HG02973 (cell line): ENCODE measurements around the gene ZFAND3.
A peak's percentile ranks its signal among the peaks of the same experiment; 100 is the strongest.

Source experiments
- ATAC-seq: cut with Tn5 transposase; IDR thresholded peaks from one replicate; pipeline ENCODE4 v1.9.1; 2021; ENCODE audit warnings: moderate library complexity; ENCODE audit not compliant: unreplicated experiment

Gene ZFAND3

DNA sequence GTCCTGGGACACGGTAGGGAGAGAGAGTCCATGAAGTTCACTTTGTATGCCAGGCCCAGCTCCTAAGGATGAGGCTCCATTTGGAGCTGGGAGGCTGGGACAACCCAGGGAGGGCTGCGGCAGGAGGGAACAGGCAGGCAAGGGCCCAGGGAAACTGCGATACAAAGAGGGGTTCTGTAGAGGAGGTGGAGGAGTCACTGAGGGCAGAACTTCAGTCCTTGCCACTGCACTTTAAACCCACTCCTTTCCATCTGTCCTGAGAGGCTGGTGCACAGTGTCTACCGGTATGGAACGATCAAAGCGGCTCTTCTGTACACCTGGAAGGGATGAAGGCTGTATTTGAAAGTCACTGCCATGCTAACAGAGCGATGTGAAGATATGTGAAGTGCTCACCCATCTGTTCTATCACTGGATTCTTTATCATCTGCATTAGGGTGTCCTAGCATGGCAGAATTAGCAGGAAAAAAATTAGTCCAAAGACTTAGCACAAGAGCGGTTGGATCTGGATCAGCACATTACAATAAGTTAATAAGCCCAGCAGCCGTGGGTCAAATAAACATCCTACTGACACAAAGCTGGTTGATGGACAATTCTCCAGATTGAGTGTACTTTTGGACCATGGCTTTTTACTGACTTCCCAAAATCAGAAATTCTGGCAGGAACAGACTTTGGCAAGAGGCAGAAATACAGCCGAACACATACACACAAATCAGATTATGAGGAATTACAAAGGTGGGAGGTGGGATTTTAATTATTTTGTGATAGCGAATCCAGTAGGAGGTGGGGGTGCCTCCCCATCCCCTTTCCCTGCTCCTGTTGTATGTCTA lies 20.9 kb upstream of the ZFAND3 start:
- no peak for ATAC-seq

DNA sequence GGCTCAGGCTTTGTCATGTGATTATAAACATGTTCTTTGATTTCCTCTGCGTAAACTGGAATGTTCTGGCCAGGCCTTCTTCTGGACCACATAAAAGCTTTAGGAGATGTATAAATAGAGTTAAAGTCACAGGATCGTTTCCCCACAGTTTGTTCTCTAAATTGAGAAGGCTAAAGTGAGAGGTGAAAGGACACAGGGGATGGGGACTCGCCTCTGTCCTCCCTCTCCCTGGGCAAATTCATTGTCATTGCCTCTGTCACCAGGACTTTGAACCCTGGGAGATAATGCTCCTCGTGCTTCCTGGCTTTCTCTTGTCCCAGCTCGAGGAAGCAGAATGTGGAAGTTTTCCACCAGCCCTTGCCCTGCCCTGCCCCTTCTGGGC lies 20.3 kb upstream of the ZFAND3 start:
- no peak for ATAC-seq

DNA sequence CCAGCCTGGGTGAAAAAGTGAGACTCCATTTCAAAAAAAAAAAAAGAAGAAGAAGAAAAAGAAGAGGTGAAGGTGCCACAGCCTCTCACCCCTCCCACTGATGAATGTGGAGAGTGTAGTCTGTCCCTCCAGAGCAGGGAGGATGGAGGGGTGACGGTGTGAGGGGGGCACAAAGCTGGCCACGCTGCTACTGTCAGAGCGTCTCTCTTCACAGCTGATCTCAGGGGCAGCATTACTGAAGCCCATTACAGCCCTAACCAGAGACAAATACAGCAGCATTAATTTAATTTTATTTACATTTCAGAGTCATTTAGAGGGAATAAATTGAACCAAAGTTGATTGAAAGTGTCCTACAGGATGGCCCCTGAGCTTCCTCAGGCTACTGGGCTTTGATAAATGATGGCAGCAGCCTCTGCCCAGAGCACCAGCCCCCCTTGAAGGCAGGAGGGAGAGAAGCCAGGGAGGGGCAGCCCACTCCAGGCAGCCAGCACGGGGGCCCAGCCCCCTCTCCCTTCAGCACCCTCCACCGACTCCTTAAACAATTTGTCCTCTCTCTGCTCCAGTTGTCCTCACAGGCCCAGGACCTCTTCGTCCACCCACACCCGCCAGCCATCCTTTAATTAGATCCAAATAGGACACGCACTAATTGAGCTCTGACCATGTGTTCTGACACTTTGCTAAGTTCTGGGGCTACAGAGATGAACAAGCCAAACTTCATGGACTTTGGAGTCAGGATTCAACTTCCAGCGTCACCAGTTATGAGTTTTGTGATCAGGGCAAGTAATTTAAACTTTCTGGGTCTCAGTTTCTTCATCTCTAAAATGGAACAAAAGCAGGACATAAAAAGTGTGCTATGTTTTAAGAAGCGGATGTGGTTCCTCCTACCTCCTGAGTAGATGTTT lies 18.6 kb upstream of the ZFAND3 start:
- ATAC-seq, result no peak

DNA sequence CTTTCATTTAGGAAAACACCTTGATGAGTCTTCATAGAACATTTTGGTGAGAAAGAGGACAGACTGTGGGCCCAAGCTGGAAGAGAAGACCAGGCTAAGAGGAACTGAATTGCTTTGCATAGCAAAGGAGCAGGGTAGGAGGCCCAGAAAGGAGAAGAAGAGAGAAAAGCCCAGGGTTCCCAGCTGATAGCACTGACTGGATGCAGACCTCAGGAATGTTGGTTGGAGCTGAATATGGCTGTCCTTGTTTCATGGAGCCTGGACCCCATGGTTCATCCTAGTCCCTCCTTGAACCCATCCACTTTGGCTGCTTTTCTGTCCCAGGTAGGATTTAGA lies 18.0 kb upstream of the ZFAND3 start:
- no peak for ATAC-seq

DNA sequence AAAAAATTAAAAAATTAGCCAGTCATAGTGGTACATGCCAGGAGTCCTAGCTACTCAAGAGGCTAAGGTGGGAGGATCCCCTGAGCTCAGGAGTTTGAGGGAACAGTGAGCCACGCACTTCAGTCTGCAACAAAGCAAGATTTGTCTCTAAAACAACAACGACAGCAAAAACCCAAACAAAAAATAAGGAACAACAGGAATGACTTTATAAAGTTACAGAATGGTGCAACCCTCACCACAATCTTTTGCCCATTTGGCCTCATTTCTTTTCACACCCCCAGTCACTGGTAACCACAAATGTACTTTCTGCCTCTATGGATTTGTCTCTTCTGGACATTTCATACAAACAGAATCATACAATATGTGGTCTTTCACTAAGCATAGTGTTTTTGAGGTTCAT lies 16.7 kb upstream of the ZFAND3 start:
- no peak for ATAC-seq

DNA sequence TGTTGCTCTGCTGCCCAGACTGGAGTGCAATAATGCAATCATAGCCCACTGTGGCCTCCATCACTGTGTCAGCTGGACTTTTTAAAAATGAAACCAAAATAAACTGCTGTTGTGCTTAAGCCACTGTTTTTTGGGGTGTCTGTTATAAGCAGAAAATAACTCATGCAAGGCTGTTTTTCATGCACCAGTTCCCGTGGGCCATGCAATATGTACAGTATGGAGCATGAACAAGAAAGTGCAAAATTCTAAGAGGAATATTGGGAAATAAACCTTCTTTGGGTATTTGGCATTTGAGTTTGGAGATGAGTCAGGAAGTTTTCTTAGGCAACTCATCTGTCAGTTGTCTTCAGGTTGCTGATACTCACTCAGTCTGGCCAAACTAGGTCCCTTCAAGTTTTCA lies 14.9 kb upstream of the ZFAND3 start:
- ATAC-seq, result no peak

DNA sequence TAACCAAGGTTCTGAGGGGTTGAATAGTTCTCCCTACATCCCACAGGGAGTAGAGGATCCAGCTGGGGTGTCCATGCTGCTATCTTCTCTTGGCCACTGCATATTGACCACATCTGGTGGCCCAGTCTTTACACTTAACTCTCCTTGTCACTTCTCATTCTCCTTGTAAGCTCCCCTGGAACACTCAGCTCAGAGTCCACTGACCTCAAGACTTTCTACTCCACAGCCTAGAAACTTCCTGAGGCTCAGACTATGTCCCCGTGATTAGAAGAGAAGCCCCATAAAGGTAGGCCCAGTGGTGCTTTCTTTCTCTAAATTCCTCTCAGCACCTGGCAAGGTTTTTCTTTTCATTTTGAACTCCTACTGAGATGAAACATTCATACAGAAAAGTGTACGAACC lies 13.3 kb upstream of the ZFAND3 start:
- no peak for ATAC-seq

DNA sequence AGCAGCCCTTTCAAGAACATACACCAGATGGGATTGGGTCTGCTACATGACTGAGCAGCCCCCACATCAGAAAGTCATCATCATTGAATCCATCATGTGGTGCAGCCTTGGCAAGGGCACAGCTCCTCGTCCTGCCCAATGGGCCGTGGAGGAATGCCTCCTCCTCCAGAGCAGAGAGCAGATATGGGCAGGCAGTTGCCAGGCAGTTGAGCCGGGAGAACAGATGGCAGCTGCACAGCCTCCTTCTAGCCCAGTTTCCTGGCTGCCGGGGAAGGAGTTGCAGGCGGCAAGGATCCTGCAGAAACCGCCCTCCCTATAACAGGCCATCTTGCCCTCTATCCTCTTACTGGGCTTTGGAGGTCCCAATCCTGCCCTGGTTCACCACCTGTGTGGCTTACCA lies 11.9 kb upstream of the ZFAND3 start:
- no peak for ATAC-seq

DNA sequence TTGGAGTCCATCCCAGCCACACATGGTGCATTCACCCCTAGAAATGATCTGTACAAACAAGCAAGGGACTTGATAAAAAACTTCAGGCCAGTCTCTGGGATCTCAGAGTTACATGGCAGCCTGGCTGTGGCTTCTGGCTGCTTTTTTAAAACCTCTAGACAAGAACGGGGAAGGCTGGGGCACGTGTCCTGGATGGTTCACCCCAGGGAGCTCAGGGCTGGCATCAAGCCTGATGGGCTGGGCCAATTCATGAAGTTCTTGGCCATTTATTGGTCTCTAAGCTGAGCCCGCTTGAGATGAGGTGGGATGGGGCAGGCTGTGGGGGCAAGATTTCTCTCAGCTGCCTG lies 10.4 kb upstream of the ZFAND3 start:
- no peak for ATAC-seq

DNA sequence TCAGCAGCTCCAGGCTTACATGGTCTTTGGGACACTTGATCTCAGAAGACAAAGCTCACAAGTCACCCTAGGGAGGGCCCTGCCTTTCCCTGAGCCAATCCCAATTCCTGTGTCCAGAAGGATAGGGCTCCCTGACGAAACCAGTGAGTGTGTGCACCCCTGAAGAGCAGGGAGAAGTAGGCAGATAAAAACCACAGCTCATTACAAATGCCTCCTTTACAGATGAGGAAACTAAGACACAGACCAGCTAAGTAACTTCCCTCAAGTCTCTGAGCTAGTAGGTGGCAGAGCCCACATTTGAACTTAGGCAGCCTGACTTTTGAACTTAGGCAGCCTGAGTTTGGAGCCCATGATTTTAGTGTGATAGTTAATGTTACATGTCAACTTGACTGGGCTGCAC lies 6.7 kb upstream of the ZFAND3 start:
- ATAC-seq, result no peak

DNA sequence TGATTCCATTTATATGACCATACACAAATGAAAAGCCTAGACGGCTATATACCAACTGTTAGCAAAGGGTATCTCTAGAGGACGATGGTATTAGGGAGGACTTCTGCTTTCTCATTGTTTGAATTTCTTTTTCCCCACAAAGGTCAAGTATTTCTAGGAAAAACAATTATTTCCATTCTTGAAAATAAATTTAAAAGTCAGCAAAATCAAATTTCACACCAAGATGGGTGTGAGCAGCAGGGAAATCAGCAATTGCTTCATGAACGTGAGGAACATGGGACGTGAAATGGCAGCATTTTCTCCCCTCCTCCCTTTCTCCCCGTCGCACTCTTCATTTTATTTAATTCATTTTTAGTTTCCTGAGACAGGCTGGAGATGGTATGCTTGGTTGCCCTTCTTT lies 5.2 kb upstream of the ZFAND3 start:
- no peak for ATAC-seq

DNA sequence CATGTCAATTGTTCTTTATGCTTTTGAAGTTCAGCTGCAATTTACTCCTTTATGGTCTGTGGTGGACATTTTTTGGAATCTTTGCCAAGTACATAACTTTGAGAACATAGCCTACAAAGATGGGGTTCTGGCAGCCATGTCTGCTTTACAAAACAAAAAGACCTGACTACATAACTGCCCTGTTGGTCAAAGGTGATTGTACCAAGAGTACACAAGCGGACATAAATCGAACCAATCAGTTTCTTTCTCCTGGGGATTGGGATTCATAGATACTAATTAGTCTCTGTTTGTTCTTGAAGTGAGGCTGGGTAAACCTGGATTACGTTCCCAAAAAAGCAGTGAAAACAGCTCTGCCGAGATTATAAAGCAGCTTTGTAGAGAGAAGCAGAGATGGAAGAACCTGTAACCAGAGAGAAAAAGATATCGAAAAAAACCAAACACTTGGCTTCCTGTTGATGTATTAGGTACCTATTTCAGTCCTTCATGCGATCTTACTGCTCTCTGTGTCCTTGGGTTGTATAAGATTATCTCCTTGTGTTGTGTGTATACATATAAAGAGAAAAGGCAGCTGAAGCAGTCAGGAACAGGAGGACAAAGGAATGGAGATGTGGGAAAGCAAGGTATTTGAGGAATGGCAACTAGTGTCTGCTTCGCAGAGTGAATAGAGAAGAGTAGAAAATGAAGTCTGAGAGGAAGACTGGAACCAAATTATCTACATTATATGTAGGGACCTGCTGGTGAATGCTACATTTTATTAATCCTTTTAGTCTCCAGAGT lies 2.7 kb upstream of the ZFAND3 start:
- ATAC-seq, result no peak

DNA sequence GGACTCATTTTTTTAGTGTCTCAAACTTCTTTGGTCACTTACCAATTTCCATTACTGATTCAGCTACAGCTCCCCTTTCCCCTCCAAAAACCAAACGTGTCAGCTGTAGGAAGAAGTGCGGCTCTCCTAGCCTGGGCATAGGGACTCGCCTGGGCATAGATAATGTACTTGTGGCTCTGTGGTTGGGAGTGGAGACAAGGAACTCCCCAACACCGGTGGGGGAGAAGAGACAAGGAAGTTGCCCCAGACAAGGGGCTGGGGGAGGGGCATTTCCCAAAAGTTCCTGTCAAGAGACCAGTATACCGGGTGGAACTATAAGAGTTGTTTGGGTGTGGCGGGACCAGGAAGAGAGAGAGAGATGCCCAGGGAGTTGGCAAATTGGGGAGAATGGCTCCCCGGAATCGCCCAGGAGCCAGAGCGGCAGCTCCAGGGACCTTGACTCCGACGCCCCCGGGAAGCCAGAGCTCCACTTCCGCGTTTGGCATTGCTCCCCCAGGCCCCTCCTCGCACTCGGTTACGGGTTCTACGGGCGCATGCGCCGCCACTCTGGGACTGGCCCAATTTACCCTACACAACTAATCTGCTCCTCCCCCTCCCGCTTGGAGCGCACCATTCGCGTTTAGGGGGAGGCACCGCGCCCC lies 871 bp upstream of the ZFAND3 start:
- peak; percentile 57 for ATAC-seq

DNA sequence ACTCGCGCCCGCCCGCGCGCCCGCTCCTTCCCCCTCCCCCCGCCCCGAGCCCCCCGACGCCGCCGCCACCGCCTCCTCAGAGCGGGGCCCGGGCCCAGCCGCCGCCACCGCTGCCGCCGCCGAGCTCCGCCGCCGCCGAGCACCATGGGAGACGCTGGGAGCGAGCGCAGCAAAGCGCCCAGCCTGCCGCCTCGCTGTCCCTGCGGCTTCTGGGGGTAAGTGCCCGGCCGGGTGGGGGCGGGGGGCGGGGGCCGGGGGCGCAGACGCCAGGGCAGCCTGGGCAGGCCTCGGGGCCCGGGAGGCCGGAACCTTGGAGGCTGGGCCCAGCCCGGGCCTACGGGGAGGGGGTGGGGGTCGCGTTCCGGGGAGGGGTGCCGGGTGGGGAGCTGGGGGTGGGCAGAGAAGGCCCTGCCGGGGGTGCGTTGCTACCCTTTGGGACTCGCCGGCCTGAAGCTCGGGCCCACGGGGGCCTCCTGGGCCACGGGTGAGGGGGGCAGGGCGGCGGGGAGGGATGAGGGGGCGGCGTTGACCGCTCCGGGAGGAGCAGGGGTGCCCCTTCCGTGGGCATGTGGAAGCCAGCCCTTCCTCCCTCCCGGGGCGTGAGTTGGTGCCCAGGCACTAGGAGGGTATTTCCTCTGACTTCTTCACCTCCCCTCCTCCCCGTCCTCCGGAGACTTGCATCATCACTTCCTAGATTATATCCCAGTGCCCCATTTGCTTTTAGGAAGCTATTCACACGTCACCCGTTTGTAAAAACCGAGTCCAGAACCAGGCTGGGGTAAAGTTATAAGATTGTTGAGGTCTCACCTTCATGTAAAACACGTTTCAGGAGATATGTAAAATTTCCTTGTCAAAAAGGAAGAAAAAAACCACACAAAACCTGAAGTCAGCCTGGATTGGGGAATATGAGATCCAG lies 533 bp downstream of the ZFAND3 start:
- ATAC-seq, result no peak

DNA sequence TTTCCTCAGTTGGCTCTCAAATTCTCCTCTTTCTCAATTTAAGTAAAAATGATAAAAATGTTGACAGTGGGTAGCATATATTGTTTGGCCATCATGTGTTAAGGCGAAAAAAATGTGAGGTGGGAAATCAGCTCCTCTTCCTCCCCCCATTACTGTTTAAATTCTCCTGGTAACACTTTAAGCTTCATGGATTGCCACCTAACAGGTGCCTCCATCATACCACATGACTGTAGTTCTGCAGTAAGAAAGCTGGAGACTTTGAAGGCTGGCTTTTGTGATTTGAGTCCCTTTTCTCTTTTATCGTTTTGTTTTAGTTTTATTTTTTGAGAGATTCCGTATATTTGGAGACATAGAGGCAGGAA lies 1.2 kb downstream of the ZFAND3 start:
- ATAC-seq, result no peak

DNA sequence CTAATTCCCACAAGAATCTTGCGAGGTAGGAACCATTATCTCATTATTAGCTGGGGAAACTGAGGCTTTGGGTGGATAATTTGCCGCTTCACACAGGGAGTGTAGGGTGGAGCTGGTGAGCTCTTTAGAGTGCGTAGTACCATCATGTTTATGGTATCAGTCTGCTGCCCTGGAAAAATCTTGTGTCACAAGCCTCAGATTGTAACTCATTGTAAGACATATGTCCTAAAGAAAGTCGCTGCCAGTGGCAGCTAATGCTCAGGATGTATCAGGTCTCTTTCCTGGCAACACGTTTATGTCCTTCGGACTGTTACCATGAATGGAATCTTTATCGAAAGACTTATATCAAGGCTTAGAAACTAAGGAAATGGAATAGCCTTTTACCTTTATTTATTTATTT lies 1.9 kb downstream of the ZFAND3 start:
- ATAC-seq, result no peak

DNA sequence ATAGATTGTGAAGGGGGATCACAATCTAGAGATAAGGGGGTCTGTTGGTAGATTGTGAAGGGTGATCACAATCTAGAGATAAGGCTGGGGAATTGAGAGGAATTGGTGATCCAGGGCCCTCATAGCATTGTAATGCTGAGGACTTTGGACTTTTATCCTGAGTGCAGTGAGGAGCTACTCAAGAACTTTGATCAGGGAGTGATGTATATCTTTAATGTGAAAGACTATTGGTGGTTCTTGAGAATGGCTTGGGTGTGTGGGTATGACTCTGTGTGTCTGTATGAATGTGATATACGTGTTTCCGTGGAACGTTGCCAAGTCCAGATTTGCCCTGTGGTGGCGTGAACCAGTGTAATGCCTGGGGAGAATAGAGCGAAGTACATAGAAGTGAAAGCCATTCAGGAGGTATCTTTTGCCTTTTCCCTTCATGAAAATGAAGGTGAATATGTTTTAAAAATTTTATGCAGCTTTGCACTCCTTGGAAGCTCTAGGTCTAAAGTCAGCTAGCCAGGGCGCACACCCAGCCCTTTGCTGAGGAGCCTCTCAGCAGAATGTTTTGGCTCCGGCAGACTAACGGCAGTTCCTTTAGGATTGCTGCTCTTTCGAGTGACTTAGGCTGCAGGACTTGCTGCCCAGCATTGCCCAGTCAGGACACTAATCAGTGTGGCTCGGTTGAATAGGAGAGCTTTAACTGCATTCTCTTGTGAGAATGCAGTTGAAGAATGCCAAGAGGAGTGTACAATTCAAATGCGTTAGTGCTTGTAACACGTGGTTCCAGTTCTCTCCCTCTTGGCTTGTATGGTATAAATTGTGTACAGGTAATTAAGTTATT lies 3.5 kb downstream of the ZFAND3 start:
- no peak for ATAC-seq

DNA sequence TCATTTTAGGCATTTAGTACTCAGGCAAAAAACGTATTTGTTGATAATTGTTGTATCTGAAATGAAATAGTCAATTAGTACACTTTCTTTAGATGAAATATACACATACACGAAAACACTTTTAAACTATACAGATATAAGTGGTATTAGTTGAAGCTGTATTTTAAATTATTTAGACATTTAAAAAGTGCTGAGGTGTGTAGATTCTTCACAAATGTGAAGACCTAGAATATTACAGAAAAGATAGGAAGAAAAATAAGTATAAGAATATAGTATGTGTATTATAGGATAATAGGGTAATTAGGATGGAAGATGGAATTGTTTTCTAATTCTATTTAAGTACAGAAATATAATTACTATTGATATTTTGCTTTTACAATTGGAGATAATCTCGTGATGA lies 4.6 kb downstream of the ZFAND3 start:
- ATAC-seq, result no peak

DNA sequence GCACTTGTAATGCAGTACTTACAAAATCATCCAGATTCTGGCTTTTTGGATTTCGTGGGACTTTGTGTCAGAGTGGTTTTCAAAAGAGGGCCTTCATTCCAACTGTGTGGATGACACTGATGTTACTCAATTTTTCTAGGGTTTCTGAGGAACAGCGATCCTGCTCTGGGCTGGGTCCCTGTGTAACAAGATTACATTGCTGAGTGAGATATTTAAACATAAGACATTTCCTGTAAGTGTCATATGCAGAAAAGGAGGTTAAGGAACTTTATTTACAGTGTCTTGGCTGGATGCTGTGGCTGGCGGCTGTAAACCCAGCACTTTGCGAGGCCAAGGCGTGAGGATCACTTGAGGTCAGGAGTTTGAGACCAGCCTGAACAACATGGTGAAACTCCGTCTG lies 6.7 kb downstream of the ZFAND3 start:
- ATAC-seq, result no peak
